ENCODE results near the gene RAB25. TPM values are rescaled to one million over a fixed set of nuclear protein-coding genes. Genes with fewer than 3 reads are reported as not detected.
A peak's percentile ranks its signal among the peaks of the same experiment; 100 is the strongest.

Gene RAB25
- total and polyA plus RNA-seq, 8 donors: 57.6 to 148 (median 66.4) TPM

DNA sequence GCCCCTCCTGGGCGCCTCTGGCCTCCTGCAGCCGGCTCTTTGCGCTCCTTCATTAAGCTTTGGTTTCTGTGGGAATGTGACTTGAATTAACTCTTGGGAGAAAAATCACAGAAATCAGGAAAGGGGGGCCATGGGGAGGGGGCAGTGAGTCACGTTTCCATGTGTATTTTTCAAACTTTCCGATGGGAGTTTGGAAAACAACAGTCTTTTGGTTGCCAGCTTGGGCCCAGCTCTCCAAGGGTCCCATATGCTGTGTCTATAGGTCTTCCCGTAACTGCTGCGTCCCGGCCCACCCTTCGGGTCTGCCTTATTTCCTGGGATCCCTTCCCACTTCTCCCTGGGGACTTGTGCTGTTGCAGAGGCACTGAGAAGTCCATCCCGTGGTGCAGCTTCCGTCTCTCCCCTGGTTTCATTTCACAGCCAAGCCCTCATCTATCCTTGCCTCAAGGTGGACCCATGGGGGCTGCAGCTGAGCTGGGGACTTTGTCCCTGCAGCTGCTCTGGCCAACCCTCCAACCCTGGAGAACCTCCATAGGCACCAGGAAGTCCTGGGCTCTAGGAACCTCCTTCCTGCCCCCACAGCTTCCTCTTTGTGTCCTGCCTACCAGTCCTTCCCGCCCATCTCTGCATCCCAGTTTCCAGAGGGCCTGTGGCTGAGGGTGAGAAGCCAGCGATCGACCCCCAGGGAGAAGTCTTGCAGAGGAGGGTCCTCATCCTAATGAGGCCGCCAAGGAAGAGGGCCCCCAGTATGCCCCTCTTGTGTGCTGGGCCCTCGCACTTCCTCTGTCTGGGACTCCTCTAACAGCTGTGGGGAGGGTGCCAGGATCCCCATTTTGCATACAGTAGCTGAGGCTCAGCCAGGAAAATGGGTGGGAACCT is 41.9 kb downstream of the RAB25 start:
- Histone ChIP-seq H3K4me1 (peaks cover 39 to 67% of the 10 kb centered on the region in 2 donors), H3K4me3 (no peak overlapping the region), H3K27me3 (peaks cover 0 to 52% of the 10 kb centered on the region in 2 donors), H3K9me3 (no peaks in the 10 kb centered on the region), H3K27ac (peak overlapping the region; percentile 93 to 94), H3K36me3 (no peaks in the 10 kb centered on the region)
- DNase-seq (no peak), ATAC-seq (no peak)
- intact Hi-C loops (cut with DNase I): no loop called here
- TF ChIP-seq CTCF (IDR thresholded peaks at IDR 0.05): no peak

DNA sequence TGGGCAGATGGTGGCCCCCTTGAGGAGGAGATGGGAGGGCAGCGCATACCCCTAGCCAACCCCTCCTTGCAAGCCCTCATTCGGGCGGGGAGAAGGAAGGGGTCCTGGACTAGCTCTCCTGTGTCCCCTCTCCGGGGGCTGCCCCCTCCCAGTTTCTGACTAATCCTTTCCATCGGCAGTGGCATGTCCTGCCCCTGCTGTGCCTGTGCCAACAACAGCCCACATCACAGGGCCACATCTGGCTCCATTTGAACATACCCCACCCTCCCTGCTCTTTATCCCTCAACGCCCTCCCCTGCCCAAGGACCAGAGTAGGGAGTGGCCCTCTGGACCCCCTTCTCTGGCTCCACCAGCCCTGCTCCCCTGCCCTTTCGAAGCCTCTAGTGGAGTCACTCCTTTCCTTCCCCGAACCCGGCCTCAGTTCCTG is 42.6 kb downstream of the RAB25 start:
- H3K27me3 ChIP-seq: peaks cover 0 to 58% of the 10 kb centered on the region in 2 donors
- intact Hi-C loops (cut with DNase I): no loop called here
- no peaks in the 10 kb centered on the region for H3K9me3 ChIP-seq
- peaks cover 39 to 67% of the 10 kb centered on the region in 2 donors for H3K4me1 ChIP-seq
- TF ChIP-seq CTCF (IDR thresholded peaks at IDR 0.05): no peak
- no peaks in the 10 kb centered on the region for H3K36me3 ChIP-seq
- H3K27ac ChIP-seq: peak overlapping the region; percentile 93 to 94
- H3K4me3 ChIP-seq: no peak overlapping the region
- ATAC-seq: no peak
- peak in 1 of 4 donors; percentile 61 for DNase-seq

GRCh38 chr1:156104065-156104810 is 43.3 kb downstream of the RAB25 start:
- H3K27me3 ChIP-seq: peaks cover 0 to 60% of the 10 kb centered on the region in 2 donors
- DNase-seq (peak; percentile 85 to 96 (median 88)), ATAC-seq (peak; percentile 75)
- H3K36me3 ChIP-seq: no peaks in the 10 kb centered on the region
- no peak overlapping the region for H3K4me3 ChIP-seq
- H3K4me1 ChIP-seq: peaks cover 39 to 67% of the 10 kb centered on the region in 2 donors
- no peak for TF ChIP-seq CTCF (IDR thresholded peaks at IDR 0.05)
- intact Hi-C loops (cut with DNase I): no loop called here
- H3K27ac ChIP-seq: peak overlapping the region; percentile 93 to 94
- no peaks in the 10 kb centered on the region for H3K9me3 ChIP-seq

- H3K27me3 ChIP-seq: peaks cover 0 to 56% of the 10 kb centered on the region in 2 donors
- ATAC-seq (peak; percentile 13), DNase-seq (no peak)
- H3K36me3 ChIP-seq: no peaks in the 10 kb centered on the region
- H3K27ac ChIP-seq: peak overlapping the region; percentile 93 to 94
- H3K4me3 ChIP-seq: peak overlapping the region; percentile 19 to 34
- no peak for TF ChIP-seq CTCF (IDR thresholded peaks at IDR 0.05)
- no peaks in the 10 kb centered on the region for H3K9me3 ChIP-seq
- H3K4me1 ChIP-seq: peaks cover 39 to 67% of the 10 kb centered on the region in 2 donors
- intact Hi-C loops (cut with DNase I): no loop called here
Measured at GRCh38 chr1:156104861-156105832, 44.2 kb downstream of the RAB25 start.
